Neutrophil (primary cell): Measurements from ENCODE around the gene PAK4.

Experiments
- H3K27ac ChIP-seq: fragments of 200-600 bp; sonication (generic); 2 replicates; pipeline ENCODE4 v1.5.1; 2016; ENCODE audit warnings: mild to moderate bottlenecking, moderate library complexity
- H3K27me3 ChIP-seq: fragments of 200-600 bp; sonication (generic); 2 replicates; pipeline ENCODE4 v1.6.0; 2016; ENCODE audit warnings: mild to moderate bottlenecking
- H3K36me3 ChIP-seq: fragments of 200-600 bp; sonication (generic); 2 replicates; pipeline ENCODE4 v1.5.1; 2017
- H3K4me1 ChIP-seq, 2 experiments: fragments of 200-600 bp in 1 of 2; sonication (generic) in 1 of 2; 1 replicate in 1 of 2; 2 replicates in 1 of 2; pipeline versions ENCODE4 v1.5.1 to v1.6.1; 2013 to 2016; ENCODE audit warnings: low read depth in 1 of 2, low read length in 1 of 2, mild to moderate bottlenecking in 1 of 2, moderate library complexity in 1 of 2; ENCODE audit not compliant: control insufficient read depth in 1 of 2, insufficient read depth in 1 of 2
- H3K4me3 ChIP-seq, 2 experiments: fragments of 200-600 bp in 1 of 2; sonication (generic) in 1 of 2; 1 replicate in 1 of 2; 2 replicates in 1 of 2; pipeline ENCODE4 v1.5.1; 2013 to 2016; ENCODE audit warnings: low read depth in 1 of 2, low read length in 1 of 2, mild to moderate bottlenecking in 1 of 2, moderate library complexity in 1 of 2
- H3K9me3 ChIP-seq: fragments of 200-600 bp; sonication (generic); 2 replicates; pipeline ENCODE4 v1.5.1; 2016
- TF ChIP-seq, protein P1 (sequence below): fragments of 200-600 bp; sonication (generic); IDR thresholded peaks from 2 replicates; pipeline ENCODE4 v1.5.1; 2016; ENCODE audit warnings: antibody characterized with exemption

The PAK4 gene

DNA sequence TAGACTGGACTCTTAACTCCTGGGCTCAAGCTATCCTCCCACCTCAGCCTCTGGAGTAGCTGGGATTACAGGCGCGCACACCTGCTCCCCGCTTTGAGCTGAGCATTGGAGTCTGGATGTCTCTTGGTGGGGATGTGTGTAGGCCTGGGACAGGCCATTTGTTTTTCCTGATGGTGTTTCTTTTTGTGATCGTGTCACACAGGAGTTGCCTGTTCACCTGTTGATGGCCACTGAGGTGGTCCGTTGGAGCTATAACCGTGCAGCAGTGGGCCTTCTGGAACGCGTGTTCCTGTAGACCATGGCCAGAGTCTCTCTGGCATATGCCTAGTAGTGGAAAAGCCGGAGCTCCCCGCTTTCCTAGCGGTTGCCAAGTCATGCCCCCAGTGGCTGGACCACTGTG, 3.5 kb downstream of the PAK4 start:
- Histone ChIP-seq H3K9me3 (no peaks in the 10 kb centered on the region), H3K27ac (no peak overlapping the region), H3K4me1 (peaks cover 7 to 15% of the 10 kb centered on the region in 2 experiments), H3K4me3 (no peak overlapping the region), H3K36me3 (no peaks in the 10 kb centered on the region), H3K27me3 (no peaks in the 10 kb centered on the region)
- TF ChIP-seq, protein P1, sequence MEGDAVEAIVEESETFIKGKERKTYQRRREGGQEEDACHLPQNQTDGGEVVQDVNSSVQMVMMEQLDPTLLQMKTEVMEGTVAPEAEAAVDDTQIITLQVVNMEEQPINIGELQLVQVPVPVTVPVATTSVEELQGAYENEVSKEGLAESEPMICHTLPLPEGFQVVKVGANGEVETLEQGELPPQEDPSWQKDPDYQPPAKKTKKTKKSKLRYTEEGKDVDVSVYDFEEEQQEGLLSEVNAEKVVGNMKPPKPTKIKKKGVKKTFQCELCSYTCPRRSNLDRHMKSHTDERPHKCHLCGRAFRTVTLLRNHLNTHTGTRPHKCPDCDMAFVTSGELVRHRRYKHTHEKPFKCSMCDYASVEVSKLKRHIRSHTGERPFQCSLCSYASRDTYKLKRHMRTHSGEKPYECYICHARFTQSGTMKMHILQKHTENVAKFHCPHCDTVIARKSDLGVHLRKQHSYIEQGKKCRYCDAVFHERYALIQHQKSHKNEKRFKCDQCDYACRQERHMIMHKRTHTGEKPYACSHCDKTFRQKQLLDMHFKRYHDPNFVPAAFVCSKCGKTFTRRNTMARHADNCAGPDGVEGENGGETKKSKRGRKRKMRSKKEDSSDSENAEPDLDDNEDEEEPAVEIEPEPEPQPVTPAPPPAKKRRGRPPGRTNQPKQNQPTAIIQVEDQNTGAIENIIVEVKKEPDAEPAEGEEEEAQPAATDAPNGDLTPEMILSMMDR = no peak

DNA sequence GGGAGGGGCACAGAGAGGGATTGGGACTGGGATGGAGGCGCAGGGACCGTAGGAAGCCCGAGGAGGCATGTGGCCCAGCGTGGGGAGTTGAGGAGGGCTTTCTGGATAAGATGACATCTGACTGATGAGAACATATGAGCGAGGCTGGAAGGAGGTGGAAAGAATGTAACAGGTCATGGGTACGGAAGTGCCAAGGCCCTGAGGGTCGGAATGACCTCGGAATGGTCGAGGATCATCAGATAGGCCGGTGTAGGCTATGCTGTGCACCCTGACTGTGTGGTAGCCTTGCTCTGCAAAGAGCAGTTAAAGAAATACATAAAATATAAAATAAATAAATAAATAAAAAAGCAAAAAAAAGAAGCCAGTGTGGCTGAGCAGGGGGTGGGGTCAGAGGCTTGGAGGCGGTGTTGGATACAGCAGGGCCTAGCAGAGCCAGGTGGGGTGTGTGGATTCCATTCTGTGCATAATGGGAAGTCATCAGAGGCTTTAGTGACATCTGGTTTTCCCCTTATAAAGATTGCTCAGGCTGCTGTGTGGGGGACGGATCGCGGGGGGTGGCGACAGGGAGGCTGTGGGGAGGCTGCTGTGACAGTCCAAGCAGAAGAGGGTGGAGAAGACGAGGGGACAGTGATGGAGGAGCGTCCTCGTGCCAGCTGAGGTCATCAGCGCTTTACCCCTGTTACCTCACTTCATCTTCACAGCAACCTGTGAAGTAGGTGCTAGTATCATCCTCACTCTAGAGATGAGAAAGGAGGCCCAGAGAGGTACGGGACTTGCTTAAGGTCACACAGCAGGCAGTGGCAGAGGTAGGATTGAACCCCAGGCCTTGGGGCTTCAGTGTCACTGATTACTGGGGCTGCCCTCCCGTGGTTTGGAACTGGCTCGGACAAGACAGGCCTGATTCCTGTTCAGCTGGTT, 5.0 kb downstream of the PAK4 start:
- peaks cover 3 to 6% of the 10 kb centered on the region in 2 experiments for H3K4me1 ChIP-seq
- H3K27ac ChIP-seq = no peak overlapping the region
- no peaks in the 10 kb centered on the region for H3K36me3 ChIP-seq
- no peak overlapping the region for H3K4me3 ChIP-seq
- H3K9me3 ChIP-seq = no peaks in the 10 kb centered on the region
- no peaks in the 10 kb centered on the region for H3K27me3 ChIP-seq
- TF ChIP-seq, protein P1 = no peak

DNA sequence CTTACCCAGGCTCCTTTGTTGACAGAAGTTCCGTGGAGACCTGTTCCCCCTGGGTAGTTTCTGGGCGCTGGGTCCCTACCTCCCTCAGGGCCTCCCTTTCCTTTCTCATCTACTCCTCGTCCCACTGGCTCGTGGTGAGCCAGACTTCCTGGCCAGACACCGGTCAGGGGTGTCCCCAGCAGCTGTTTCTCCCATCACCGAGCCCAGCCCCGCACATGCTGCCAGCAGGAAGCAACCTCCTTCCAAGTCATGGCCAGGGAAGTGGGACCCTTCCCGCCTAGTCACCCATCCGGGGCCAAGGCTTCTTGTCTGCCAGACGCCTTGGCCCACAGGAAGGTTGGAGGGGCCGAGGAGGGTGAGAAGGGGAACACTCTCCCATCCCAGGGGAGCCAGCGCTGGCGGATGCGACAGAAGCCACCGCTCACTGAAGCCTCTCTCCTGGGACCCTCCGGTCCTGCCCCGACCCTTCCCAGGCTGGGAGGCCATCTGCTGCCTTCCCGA, 5.7 kb downstream of the PAK4 start:
- TF ChIP-seq, protein P1 = no peak
- Histone ChIP-seq H3K27me3 (no peaks in the 10 kb centered on the region), H3K27ac (no peak overlapping the region), H3K36me3 (no peaks in the 10 kb centered on the region), H3K9me3 (no peaks in the 10 kb centered on the region), H3K4me1 (no peaks in the 10 kb centered on the region), H3K4me3 (no peak overlapping the region)

DNA sequence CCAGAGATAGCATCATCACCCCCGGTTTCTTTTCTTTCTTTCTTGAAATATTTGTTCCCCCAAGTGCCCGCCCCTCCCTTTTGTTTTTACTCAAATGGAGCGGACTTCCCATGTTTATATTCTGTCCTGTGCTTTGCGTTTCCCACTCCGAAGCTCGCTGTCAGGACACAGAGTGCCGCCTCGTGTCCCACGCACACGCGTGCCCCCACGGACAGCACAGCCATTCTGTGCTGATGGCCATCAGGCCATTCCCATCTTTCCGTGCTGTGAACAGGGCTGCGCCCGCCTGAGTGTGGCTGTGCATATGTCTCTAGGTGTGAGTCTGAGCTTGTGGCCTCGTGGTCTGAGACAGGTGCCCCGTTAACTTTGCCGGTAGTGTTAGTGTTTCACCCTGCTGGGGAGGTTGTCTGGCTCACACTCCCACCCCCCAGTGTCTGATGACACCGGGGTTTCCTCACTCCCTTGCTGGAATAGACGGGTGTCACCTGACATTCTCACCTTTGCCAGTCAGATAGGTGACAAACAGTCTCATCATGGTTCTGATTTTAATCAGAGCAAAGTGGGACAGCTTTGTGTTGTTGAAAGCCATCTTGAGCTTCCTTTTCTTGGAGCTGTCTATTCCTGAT, 6.9 kb downstream of the PAK4 start:
- Histone ChIP-seq H3K27me3 (no peaks in the 10 kb centered on the region), H3K27ac (no peak overlapping the region), H3K9me3 (no peaks in the 10 kb centered on the region), H3K4me1 (no peaks in the 10 kb centered on the region), H3K4me3 (no peak overlapping the region), H3K36me3 (no peaks in the 10 kb centered on the region)
- TF ChIP-seq, protein P1 = no peak

DNA sequence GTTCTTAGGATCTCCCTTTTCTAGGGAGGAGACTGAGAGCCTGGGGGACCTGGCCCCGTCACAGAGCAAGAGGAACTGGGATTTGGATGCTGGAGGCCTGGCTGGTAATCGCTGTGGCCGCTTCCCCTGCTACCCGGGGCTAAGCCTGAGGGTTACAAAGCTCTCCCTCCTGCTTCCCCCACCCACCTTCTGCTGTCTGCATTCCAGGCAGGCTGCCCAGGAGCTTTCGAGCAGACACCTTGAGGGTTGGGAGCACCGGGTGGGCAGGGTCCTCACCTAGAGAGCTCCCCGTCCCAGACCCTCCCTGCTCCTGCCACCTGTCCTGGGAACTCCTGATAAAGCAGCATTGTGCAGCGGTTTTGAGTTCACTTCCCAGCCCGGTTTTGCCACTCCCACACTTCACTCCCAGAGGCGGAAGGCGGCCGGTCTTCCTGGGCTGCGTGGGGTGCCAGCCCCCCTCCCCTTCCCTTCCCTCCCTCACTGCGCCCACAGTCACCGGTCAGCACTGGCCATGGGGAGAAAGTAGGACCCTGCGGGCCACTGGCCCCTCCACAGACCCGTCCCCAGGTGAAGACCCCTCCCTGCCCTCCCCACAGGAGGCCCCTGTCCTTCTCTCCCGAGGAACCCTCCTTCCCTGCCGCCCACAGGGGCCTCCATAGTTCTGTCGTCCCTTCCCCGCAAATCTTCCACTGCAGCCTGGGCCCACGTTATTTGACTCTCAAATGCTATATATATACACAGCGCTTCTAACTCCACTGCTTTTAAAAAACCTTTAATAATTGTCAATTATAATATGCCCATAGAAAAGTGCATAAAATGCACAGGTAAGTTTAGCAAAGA, 8.1 kb downstream of the PAK4 start:
- no peaks in the 10 kb centered on the region for H3K27me3 ChIP-seq
- H3K36me3 ChIP-seq = no peaks in the 10 kb centered on the region
- no peaks in the 10 kb centered on the region for H3K4me1 ChIP-seq
- no peak overlapping the region for H3K4me3 ChIP-seq
- TF ChIP-seq, protein P1 = no peak
- no peak overlapping the region for H3K27ac ChIP-seq
- H3K9me3 ChIP-seq = no peaks in the 10 kb centered on the region
